WTC11 (cell line): ENCODE measurements around the gene CMC1. TPM values are rescaled to one million over a fixed set of nuclear protein-coding genes. Genes with fewer than 3 reads are reported as not detected.

Experiments
- ATAC-seq: fragments of 200-7000 bp; cut with Tn5 transposase; 2 replicates; pipeline ENCODE4 v1.10.0; 2021; ENCODE audit warnings: mild to moderate bottlenecking, moderate library complexity
- CTCF ChIA-PET: fragments of 300-600 bp; sonication (Branson Sonifier 250); formaldehyde crosslinking; loops from one replicate; lab custom pipeline; 2021; ENCODE audit warnings: antibody characterized with exemption; lab: Charles Lee
- POLR2A ChIA-PET: fragments of 350-600 bp; sonication (Branson Sonifier 250); formaldehyde crosslinking; loops from one replicate; lab custom pipeline; 2021; ENCODE audit warnings: antibody characterized with exemption; lab: Charles Lee
- DNase-seq: peaks from one replicate; pipeline ENCODE4 v3.0.0; 2021; ENCODE audit warnings: low spot score
- H3K27ac Mint-ChIP-seq: 2 replicates; pipeline ENCODE4 v1.8.0; 2021; ENCODE audit warnings: mixed read lengths
- H3K27me3 Mint-ChIP-seq: 2 replicates; pipeline ENCODE4 v1.8.0; 2021; ENCODE audit warnings: low read depth, mild to moderate bottlenecking, moderate library complexity, mixed read lengths
- H3K36me3 Mint-ChIP-seq: 2 replicates; pipeline ENCODE4 v1.8.0; 2021; ENCODE audit warnings: mixed read lengths
- H3K4me1 Mint-ChIP-seq: 2 replicates; pipeline ENCODE4 v1.8.0; 2022; ENCODE audit warnings: mixed read lengths
- H3K4me3 Mint-ChIP-seq: 2 replicates; pipeline ENCODE4 v1.8.0; 2021; ENCODE audit warnings: mild to moderate bottlenecking, moderate library complexity, mixed read lengths
- H3K9me3 Mint-ChIP-seq: 2 replicates; pipeline ENCODE4 v1.8.0; 2021; ENCODE audit warnings: mixed read lengths
- ESRRA ChIP-seq: sonication (generic); formaldehyde crosslinking; IDR thresholded peaks from 2 replicates; pipeline ENCODE4 v1.8.1; 2022; ENCODE audit warnings: mild to moderate bottlenecking, missing genetic modification reagents, borderline replicate concordance
- PRRX2 ChIP-seq: fragments of 250-450 bp; sonication (Bioruptor Pico); IDR thresholded peaks from 2 replicates; pipeline ENCODE4 v1.8.0; 2021; ENCODE audit warnings: mild to moderate bottlenecking
- ZNF138 ChIP-seq: sonication (generic); formaldehyde crosslinking; conservative IDR thresholded peaks from 2 replicates; pipeline ENCODE4 v1.8.1; 2022; ENCODE audit warnings: mild to moderate bottlenecking, moderate library complexity, missing genetic modification reagents
- ZNF416 ChIP-seq: fragments of 250-450 bp; sonication (Bioruptor Pico); IDR thresholded peaks from 2 replicates; pipeline ENCODE4 v1.9.0; 2021; ENCODE audit warnings: mild to moderate bottlenecking, inconsistent platforms
- ZNF423 ChIP-seq: fragments of 250-450 bp; sonication (Bioruptor Pico); IDR thresholded peaks from 2 replicates; pipeline ENCODE4 v2.1.2; 2022; ENCODE audit warnings: mild to moderate bottlenecking, moderate library complexity
- total RNA-seq: library from RNA; stranded (reverse); gene quantifications from 3 replicates; pipeline ENCODE4 v1.2.3, GENCODE V29; 2021
- TF ChIP-seq, protein P1 (sequence below): sonication (generic); formaldehyde crosslinking; IDR thresholded peaks from 2 replicates; pipeline ENCODE4 v1.8.0; 2023; ENCODE audit warnings: mild to moderate bottlenecking, missing genetic modification reagents
- TF ChIP-seq, protein P2 (sequence below): fragments of 250-450 bp; sonication (Bioruptor Pico); IDR thresholded peaks from 2 replicates; pipeline ENCODE4 v1.9.0; 2021; ENCODE audit warnings: mild to moderate bottlenecking
- TF ChIP-seq, protein P3 (sequence below): sonication (generic); formaldehyde crosslinking; IDR thresholded peaks from 2 replicates; pipeline ENCODE4 v1.8.1; 2023; ENCODE audit warnings: mild to moderate bottlenecking, missing genetic modification reagents, borderline replicate concordance
- TF ChIP-seq, protein P4 (sequence below): sonication (generic); formaldehyde crosslinking; IDR thresholded peaks from 2 replicates; pipeline ENCODE4 v1.8.1; 2023; ENCODE audit warnings: mild to moderate bottlenecking, missing genetic modification reagents
- TF ChIP-seq, protein P5 (sequence below): sonication (generic); formaldehyde crosslinking; IDR thresholded peaks from 2 replicates; pipeline ENCODE4 v1.8.1; 2023; ENCODE audit warnings: mild to moderate bottlenecking, moderate library complexity, missing genetic modification reagents
- TF ChIP-seq, protein P6 (sequence below): fragments of 250-450 bp; sonication (Bioruptor Pico); IDR thresholded peaks from 2 replicates; pipeline ENCODE4 v1.9.0; 2021; ENCODE audit warnings: mild to moderate bottlenecking, borderline replicate concordance
- TF ChIP-seq, protein P7 (sequence below): sonication (generic); formaldehyde crosslinking; conservative IDR thresholded peaks from 2 replicates; pipeline ENCODE4 v1.8.1; 2022; ENCODE audit warnings: mild to moderate bottlenecking, missing genetic modification reagents
- TF ChIP-seq, protein P8 (sequence below): sonication (generic); formaldehyde crosslinking; IDR thresholded peaks from 2 replicates; pipeline ENCODE4 v1.8.1; 2023; ENCODE audit warnings: mild to moderate bottlenecking, missing genetic modification reagents, moderate library complexity
- TF ChIP-seq, protein P9 (sequence below): fragments of 250-450 bp; sonication (Bioruptor Pico); IDR thresholded peaks from 2 replicates; pipeline ENCODE4 v1.8.0; 2021; ENCODE audit warnings: mild to moderate bottlenecking

CMC1 gene
- total RNA-seq, 1 experiment from 2014 or later: 25.3 TPM

DNA sequence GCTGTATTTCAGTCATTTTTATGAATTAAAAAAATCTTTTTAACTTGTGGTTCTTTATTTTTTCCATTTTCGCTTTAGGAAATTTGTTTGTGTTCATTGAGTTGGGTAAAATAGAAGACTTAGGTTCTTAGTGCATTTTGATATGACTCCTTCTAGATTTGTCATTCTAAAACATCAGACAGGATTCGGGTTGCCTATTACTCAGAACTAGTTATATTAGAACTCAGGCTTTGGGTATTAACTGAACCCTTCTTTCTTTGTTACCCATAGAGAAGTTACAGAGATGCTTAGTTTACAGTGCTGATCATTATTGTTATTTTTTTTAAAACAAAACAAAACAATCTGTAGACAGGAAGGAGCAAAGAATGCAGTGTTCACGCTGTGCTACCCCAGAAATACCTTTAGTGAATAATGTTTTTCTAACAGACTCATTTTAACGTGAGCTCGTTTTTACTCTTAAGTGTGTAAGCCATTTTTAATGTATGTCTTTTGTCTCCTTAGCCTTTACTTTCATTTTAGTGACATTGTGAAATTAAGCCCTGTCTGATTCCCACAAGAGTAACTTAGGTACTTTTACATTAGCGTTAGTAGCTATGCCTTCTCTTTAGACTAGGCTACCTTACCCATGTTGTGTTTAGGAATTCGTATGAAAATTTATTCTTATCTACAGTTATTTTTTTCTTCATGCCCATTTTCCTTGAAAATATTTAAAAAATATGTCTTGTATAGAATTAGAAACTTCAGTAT is 53.4 kb downstream of the CMC1 start (continued):
- TF ChIP-seq, protein P1, sequence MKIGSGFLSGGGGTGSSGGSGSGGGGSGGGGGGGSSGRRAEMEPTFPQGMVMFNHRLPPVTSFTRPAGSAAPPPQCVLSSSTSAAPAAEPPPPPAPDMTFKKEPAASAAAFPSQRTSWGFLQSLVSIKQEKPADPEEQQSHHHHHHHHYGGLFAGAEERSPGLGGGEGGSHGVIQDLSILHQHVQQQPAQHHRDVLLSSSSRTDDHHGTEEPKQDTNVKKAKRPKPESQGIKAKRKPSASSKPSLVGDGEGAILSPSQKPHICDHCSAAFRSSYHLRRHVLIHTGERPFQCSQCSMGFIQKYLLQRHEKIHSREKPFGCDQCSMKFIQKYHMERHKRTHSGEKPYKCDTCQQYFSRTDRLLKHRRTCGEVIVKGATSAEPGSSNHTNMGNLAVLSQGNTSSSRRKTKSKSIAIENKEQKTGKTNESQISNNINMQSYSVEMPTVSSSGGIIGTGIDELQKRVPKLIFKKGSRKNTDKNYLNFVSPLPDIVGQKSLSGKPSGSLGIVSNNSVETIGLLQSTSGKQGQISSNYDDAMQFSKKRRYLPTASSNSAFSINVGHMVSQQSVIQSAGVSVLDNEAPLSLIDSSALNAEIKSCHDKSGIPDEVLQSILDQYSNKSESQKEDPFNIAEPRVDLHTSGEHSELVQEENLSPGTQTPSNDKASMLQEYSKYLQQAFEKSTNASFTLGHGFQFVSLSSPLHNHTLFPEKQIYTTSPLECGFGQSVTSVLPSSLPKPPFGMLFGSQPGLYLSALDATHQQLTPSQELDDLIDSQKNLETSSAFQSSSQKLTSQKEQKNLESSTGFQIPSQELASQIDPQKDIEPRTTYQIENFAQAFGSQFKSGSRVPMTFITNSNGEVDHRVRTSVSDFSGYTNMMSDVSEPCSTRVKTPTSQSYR: no peak
- TF ChIP-seq, protein P2, sequence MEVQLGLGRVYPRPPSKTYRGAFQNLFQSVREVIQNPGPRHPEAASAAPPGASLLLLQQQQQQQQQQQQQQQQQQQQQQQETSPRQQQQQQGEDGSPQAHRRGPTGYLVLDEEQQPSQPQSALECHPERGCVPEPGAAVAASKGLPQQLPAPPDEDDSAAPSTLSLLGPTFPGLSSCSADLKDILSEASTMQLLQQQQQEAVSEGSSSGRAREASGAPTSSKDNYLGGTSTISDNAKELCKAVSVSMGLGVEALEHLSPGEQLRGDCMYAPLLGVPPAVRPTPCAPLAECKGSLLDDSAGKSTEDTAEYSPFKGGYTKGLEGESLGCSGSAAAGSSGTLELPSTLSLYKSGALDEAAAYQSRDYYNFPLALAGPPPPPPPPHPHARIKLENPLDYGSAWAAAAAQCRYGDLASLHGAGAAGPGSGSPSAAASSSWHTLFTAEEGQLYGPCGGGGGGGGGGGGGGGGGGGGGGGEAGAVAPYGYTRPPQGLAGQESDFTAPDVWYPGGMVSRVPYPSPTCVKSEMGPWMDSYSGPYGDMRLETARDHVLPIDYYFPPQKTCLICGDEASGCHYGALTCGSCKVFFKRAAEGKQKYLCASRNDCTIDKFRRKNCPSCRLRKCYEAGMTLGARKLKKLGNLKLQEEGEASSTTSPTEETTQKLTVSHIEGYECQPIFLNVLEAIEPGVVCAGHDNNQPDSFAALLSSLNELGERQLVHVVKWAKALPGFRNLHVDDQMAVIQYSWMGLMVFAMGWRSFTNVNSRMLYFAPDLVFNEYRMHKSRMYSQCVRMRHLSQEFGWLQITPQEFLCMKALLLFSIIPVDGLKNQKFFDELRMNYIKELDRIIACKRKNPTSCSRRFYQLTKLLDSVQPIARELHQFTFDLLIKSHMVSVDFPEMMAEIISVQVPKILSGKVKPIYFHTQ (CRISPR knock-in tag): no peak
- TF ChIP-seq, protein P3, sequence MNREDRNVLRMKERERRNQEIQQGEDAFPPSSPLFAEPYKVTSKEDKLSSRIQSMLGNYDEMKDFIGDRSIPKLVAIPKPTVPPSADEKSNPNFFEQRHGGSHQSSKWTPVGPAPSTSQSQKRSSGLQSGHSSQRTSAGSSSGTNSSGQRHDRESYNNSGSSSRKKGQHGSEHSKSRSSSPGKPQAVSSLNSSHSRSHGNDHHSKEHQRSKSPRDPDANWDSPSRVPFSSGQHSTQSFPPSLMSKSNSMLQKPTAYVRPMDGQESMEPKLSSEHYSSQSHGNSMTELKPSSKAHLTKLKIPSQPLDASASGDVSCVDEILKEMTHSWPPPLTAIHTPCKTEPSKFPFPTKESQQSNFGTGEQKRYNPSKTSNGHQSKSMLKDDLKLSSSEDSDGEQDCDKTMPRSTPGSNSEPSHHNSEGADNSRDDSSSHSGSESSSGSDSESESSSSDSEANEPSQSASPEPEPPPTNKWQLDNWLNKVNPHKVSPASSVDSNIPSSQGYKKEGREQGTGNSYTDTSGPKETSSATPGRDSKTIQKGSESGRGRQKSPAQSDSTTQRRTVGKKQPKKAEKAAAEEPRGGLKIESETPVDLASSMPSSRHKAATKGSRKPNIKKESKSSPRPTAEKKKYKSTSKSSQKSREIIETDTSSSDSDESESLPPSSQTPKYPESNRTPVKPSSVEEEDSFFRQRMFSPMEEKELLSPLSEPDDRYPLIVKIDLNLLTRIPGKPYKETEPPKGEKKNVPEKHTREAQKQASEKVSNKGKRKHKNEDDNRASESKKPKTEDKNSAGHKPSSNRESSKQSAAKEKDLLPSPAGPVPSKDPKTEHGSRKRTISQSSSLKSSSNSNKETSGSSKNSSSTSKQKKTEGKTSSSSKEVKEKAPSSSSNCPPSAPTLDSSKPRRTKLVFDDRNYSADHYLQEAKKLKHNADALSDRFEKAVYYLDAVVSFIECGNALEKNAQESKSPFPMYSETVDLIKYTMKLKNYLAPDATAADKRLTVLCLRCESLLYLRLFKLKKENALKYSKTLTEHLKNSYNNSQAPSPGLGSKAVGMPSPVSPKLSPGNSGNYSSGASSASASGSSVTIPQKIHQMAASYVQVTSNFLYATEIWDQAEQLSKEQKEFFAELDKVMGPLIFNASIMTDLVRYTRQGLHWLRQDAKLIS: no peak
- TF ChIP-seq ESRRA (CRISPR knock-in tag): no peak
- TF ChIP-seq, protein P4, sequence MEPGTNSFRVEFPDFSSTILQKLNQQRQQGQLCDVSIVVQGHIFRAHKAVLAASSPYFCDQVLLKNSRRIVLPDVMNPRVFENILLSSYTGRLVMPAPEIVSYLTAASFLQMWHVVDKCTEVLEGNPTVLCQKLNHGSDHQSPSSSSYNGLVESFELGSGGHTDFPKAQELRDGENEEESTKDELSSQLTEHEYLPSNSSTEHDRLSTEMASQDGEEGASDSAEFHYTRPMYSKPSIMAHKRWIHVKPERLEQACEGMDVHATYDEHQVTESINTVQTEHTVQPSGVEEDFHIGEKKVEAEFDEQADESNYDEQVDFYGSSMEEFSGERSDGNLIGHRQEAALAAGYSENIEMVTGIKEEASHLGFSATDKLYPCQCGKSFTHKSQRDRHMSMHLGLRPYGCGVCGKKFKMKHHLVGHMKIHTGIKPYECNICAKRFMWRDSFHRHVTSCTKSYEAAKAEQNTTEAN (CRISPR knock-in tag): no peak
- TF ChIP-seq, protein P5, sequence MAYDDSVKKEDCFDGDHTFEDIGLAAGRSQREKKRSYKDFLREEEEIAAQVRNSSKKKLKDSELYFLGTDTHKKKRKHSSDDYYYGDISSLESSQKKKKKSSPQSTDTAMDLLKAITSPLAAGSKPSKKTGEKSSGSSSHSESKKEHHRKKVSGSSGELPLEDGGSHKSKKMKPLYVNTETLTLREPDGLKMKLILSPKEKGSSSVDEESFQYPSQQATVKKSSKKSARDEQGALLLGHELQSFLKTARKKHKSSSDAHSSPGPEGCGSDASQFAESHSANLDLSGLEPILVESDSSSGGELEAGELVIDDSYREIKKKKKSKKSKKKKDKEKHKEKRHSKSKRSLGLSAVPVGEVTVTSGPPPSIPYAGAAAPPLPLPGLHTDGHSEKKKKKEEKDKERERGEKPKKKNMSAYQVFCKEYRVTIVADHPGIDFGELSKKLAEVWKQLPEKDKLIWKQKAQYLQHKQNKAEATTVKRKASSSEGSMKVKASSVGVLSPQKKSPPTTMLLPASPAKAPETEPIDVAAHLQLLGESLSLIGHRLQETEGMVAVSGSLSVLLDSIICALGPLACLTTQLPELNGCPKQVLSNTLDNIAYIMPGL: no peak
- TF ChIP-seq ZNF423: no peak
- TF ChIP-seq PRRX2 (CRISPR knock-in tag): no peak

DNA sequence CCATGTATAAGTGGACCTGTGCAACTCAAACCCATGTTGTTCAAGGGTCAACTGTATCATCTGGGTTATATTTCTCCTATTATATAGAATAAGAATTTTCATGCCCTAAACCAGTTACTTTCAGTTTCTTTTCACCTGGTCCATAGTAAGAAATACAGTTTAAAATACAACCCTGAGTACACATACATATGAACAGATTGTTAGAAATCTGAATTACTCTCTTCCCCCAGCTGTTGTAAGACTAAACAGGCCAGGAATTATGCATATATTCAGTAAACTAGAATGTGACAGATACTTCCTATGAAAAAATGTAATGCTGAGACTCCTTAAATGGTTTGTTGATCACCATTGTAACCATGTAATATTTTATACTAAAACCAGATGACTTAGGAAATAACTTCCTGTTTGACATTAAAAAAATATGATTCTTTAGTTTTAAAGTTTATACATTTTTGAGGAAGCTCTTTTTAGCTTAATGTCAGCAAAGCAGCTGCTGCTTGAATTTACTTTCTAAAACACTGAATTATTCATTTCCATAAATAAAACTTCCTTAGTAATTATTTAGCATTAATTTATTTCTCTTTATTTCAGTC is 54.6 kb downstream of the CMC1 start:
- Mint-ChIP-seq H3K36me3 (peaks cover 3% of the 10 kb centered on the region), H3K27ac (no peak overlapping the region), H3K9me3 (peaks cover under 1% of the 10 kb centered on the region), H3K27me3 (no peaks in the 10 kb centered on the region), H3K4me1 (peaks cover 26% of the 10 kb centered on the region), H3K4me3 (no peak overlapping the region)
- ATAC-seq (no peak), DNase-seq (no peak)
- POLR2A ChIA-PET: no interaction called here
- CTCF ChIA-PET: interaction anchor here (1.6 kb wide), 1 partner anchor 584 kb away, joined by 4 read pairs; no protein-coding TSS in a partner anchor
- TF ChIP-seq ZNF416 (CRISPR knock-in tag) (no peak), ZNF138 (no peak)
- TF ChIP-seq, protein P6, sequence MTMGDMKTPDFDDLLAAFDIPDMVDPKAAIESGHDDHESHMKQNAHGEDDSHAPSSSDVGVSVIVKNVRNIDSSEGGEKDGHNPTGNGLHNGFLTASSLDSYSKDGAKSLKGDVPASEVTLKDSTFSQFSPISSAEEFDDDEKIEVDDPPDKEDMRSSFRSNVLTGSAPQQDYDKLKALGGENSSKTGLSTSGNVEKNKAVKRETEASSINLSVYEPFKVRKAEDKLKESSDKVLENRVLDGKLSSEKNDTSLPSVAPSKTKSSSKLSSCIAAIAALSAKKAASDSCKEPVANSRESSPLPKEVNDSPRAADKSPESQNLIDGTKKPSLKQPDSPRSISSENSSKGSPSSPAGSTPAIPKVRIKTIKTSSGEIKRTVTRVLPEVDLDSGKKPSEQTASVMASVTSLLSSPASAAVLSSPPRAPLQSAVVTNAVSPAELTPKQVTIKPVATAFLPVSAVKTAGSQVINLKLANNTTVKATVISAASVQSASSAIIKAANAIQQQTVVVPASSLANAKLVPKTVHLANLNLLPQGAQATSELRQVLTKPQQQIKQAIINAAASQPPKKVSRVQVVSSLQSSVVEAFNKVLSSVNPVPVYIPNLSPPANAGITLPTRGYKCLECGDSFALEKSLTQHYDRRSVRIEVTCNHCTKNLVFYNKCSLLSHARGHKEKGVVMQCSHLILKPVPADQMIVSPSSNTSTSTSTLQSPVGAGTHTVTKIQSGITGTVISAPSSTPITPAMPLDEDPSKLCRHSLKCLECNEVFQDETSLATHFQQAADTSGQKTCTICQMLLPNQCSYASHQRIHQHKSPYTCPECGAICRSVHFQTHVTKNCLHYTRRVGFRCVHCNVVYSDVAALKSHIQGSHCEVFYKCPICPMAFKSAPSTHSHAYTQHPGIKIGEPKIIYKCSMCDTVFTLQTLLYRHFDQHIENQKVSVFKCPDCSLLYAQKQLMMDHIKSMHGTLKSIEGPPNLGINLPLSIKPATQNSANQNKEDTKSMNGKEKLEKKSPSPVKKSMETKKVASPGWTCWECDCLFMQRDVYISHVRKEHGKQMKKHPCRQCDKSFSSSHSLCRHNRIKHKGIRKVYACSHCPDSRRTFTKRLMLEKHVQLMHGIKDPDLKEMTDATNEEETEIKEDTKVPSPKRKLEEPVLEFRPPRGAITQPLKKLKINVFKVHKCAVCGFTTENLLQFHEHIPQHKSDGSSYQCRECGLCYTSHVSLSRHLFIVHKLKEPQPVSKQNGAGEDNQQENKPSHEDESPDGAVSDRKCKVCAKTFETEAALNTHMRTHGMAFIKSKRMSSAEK (CRISPR knock-in tag): no peak
- TF ChIP-seq, protein P7, sequence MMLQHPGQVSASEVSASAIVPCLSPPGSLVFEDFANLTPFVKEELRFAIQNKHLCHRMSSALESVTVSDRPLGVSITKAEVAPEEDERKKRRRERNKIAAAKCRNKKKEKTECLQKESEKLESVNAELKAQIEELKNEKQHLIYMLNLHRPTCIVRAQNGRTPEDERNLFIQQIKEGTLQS: no peak
- TF ChIP-seq, protein P8, sequence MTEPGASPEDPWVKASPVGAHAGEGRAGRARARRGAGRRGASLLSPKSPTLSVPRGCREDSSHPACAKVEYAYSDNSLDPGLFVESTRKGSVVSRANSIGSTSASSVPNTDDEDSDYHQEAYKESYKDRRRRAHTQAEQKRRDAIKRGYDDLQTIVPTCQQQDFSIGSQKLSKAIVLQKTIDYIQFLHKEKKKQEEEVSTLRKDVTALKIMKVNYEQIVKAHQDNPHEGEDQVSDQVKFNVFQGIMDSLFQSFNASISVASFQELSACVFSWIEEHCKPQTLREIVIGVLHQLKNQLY (CRISPR knock-in tag): no peak
- TF ChIP-seq, protein P9, sequence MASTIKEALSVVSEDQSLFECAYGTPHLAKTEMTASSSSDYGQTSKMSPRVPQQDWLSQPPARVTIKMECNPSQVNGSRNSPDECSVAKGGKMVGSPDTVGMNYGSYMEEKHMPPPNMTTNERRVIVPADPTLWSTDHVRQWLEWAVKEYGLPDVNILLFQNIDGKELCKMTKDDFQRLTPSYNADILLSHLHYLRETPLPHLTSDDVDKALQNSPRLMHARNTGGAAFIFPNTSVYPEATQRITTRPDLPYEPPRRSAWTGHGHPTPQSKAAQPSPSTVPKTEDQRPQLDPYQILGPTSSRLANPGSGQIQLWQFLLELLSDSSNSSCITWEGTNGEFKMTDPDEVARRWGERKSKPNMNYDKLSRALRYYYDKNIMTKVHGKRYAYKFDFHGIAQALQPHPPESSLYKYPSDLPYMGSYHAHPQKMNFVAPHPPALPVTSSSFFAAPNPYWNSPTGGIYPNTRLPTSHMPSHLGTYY (CRISPR knock-in tag): no peak
